ENCODE measurements around the gene NAV2. TPM values are rescaled to one million over a fixed set of nuclear protein-coding genes. Genes with fewer than 3 reads are reported as not detected.

The NAV2 gene
- total and polyA plus RNA-seq, 2 experiments from 2014 or later, result 26.0 to 45.0 TPM

GRCh38 chr11:19959648-19960059, 247.0 kb downstream of the NAV2 start:
- no peak for ATAC-seq
- H3K9me2 ChIP-seq (ENCODE audit: insufficient read depth), result 0 out of 2 replicates have a peak, but pooled peaks cover 3% of the 10 kb centered on the region
- H3K36me3 ChIP-seq (ENCODE audit: insufficient read depth), result no peaks in the 10 kb centered on the region
- H3K9me3 Mint-ChIP-seq, result no peaks in the 10 kb centered on the region
- no peaks in the 10 kb centered on the region for H3K27me3 ChIP-seq (ENCODE audit: insufficient read depth)
- peaks cover 25% of the 10 kb centered on the region for H3K4me1 Mint-ChIP-seq
- H3K4me1 ChIP-seq (ENCODE audit: insufficient read depth), result peaks cover 8% of the 10 kb centered on the region; the same call in 1 of the 2 replicates
- DNase-seq (ENCODE audit: low spot score), result no peak
- peak overlapping the region; percentile 36; the same call in 1 of the 2 replicates for H3K27ac Mint-ChIP-seq
- H3K4me3 Mint-ChIP-seq, result no peak overlapping the region
- peaks cover 8% of the 10 kb centered on the region; the same call in 1 of the 2 replicates for H3K79me2 ChIP-seq (replicated peaks; ENCODE audit: insufficient read depth)
- H3K4me2 ChIP-seq, result no peak overlapping the region
- H3K27ac ChIP-seq (ENCODE audit: low read depth), result no peak overlapping the region
- no peak overlapping the region for H3K4me3 ChIP-seq
- TF ChIP-seq ETS1 (IDR thresholded peaks at IDR 0.05) (no peak), EZH2 (IDR thresholded peaks at IDR 0.05; ENCODE audit: low read depth, unreplicated experiment) (no peak), CREB1 (CRISPR knock-in tag; IDR thresholded peaks at IDR 0.05; ENCODE audit: low read depth) (no peak), ZNF331 (CRISPR knock-in tag; IDR thresholded peaks at IDR 0.05; ENCODE audit: low read depth) (no peak), POLR2AphosphoS5 (IDR thresholded peaks at IDR 0.05; ENCODE audit: low read depth) (no peak), CTCF (conservative IDR thresholded peaks at IDR 0.05; ENCODE audit: low read depth in 2 of 2) (no peak), ZNF114 (CRISPR knock-in tag; IDR thresholded peaks at IDR 0.05) (no peak), JUNB (IDR thresholded peaks at IDR 0.05; ENCODE audit: unreplicated experiment) (no peak), ZNF462 (CRISPR knock-in tag; IDR thresholded peaks at IDR 0.05) (no peak), STAT1 (IDR thresholded peaks at IDR 0.05; ENCODE audit: unreplicated experiment) (no peak), EZH2phosphoT487 (IDR thresholded peaks at IDR 0.05; ENCODE audit: unreplicated experiment) (no peak), REST (IDR thresholded peaks at IDR 0.05; ENCODE audit: unreplicated experiment) (no peak), NANOG (IDR thresholded peaks at IDR 0.05; ENCODE audit: borderline replicate concordance) (no peak)
- H4K20me1 ChIP-seq (replicated peaks; ENCODE audit: insufficient read depth), result peaks cover 7% of the 10 kb centered on the region
- H2AFZ ChIP-seq, result no peak overlapping the region
- peaks cover 2% of the 10 kb centered on the region for H3K27me3 Mint-ChIP-seq (ENCODE audit: insufficient read depth, low read depth, poor library complexity)
- H3K36me3 Mint-ChIP-seq (ENCODE audit: low read depth), result peaks cover 31% of the 10 kb centered on the region
- H3F3A ChIP-seq (replicated peaks; ENCODE audit: low read depth), result no peaks in the 10 kb centered on the region

All from GM23338 (cell line).